Glomerular visceral epithelial cell (primary cell): ENCODE results near the gene NOL8.

Source experiments
- DNase-seq: peaks from one replicate; pipeline ENCODE4 v3.0.0-alpha.2; 2016; ENCODE audit errors: extremely low spot score

NOL8 gene

GRCh38 chr9:92266486-92266885 lies 58.7 kb downstream of the NOL8 start:
- DNase-seq: no peak

- peak; percentile 25 for DNase-seq
Measured at GRCh38 chr9:92265154-92265553, 60.0 kb downstream of the NOL8 start.

GRCh38 chr9:92263131-92263530 lies 62.0 kb downstream of the NOL8 start:
- no peak for DNase-seq

DNA sequence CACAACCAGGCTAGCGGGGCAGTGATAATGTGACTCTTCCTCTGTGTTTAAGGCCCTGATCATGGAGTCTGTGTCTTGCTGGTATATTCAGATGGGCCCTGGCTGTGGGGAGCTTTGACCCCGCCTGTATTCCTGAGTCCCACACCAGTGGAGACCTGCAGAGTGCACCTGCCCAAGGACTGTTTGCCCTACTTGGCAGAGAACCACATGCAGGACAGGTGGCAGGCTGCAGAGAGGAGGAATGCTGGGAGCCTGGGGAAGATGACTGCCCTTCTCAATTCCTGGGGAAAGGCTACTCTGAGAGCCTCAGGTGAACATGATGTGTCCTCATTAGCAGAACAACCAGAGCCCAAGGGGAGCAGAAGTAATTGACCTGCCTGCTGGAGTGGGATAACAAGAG lies 67.8 kb downstream of the NOL8 start:
- DNase-seq: no peak

GRCh38 chr9:92254381-92255337 lies 70.5 kb downstream of the NOL8 start:
- no peak for DNase-seq

DNA sequence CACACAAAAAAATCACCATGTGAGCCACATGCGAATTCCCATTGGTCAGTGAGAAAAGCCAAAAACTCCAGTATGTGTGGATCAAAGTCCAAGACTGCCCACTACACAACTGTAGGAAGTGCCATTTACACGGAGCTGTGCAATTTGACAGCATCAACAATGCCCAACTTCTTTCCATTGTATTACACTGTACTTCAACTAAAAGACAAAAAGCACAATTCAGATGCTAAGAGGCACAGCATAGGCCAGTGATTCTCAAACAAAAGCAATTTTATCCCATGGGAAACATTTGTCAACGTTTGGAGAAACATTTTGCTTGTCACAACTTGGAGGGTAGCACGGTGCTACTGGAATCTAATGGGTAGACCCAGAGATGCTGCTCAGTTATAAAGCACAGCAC lies 71.5 kb downstream of the NOL8 start:
- no peak for DNase-seq

GRCh38 chr9:92247981-92248380 lies 77.2 kb downstream of the NOL8 start:
- DNase-seq: peak; percentile 83
